WTC11 (cell line): ENCODE data around the gene SOCS3.

Experiments
- CREB1 ChIP-seq: sonication (generic); formaldehyde crosslinking; IDR thresholded peaks from 2 replicates; pipeline ENCODE4 v1.8.0; 2023; ENCODE audit warnings: mild to moderate bottlenecking, missing genetic modification reagents
- CTCF ChIP-seq: fragments of 200-600 bp; IDR thresholded peaks from 2 replicates; pipeline ENCODE4 v1.8.0; 2022; ENCODE audit warnings: antibody characterized with exemption
- SMAD3 ChIP-seq: sonication (generic); formaldehyde crosslinking; IDR thresholded peaks from 2 replicates; pipeline ENCODE4 v1.8.0; 2022; ENCODE audit warnings: missing genetic modification reagents, mild to moderate bottlenecking, borderline replicate concordance
- SP1 ChIP-seq: sonication (generic); formaldehyde crosslinking; conservative IDR thresholded peaks from 2 replicates; pipeline ENCODE4 v1.8.1; 2022; ENCODE audit warnings: missing genetic modification reagents
- USF1 ChIP-seq: sonication (generic); formaldehyde crosslinking; IDR thresholded peaks from 2 replicates; pipeline ENCODE4 v1.8.0; 2022; ENCODE audit warnings: mild to moderate bottlenecking, missing genetic modification reagents
- ZBTB21 ChIP-seq: sonication (generic); formaldehyde crosslinking; IDR thresholded peaks from 2 replicates; pipeline ENCODE4 v1.8.1; 2023; ENCODE audit warnings: mild to moderate bottlenecking, missing genetic modification reagents, borderline replicate concordance
- ZNF121 ChIP-seq: sonication (generic); formaldehyde crosslinking; IDR thresholded peaks from 2 replicates; pipeline ENCODE4 v1.8.0; 2023; ENCODE audit warnings: missing genetic modification reagents
- TF ChIP-seq, protein P1 (sequence below): sonication (generic); formaldehyde crosslinking; IDR thresholded peaks from 2 replicates; pipeline ENCODE4 v1.8.1; 2023; ENCODE audit warnings: mild to moderate bottlenecking, missing genetic modification reagents, moderate library complexity

DNA sequence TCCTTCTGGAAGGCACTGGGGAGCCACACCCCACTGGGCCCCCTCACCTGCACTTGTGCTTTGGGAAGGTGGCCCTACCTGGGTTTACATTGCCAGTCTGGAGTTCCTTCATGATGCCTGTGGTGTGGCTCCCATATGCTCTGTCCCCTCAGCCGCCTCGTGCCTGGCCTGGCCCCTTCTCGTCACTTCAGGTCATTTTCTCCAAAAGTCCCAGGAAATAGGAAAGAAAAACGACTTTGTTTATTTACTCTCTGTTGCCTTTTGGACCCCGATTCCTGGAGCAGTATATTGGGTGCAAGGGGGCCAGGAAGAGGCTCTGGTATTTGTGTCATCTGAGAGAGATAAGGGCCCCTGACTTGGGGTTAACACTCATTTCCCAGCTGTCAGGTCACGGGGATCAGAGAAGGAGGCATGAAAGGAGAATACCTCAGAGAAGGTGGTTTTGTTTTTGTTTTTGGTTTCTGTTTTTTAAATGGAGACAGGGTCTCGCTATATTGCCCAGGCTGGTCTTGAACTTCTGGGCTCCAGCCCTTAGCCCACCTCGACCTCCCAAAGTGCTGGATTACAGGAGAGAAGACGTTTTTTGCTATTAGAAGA lies 4.7 kb downstream of the SOCS3 start:
- no peak for TF ChIP-seq ZNF121
- no peak for TF ChIP-seq ZBTB21
- TF ChIP-seq, protein P1, sequence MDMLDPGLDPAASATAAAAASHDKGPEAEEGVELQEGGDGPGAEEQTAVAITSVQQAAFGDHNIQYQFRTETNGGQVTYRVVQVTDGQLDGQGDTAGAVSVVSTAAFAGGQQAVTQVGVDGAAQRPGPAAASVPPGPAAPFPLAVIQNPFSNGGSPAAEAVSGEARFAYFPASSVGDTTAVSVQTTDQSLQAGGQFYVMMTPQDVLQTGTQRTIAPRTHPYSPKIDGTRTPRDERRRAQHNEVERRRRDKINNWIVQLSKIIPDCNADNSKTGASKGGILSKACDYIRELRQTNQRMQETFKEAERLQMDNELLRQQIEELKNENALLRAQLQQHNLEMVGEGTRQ (CRISPR knock-in tag): no peak
- no peak for TF ChIP-seq CTCF
- no peak for TF ChIP-seq SP1 (CRISPR knock-in tag)
- TF ChIP-seq CREB1 (CRISPR knock-in tag): no peak
- TF ChIP-seq SMAD3 (CRISPR knock-in tag): no peak
- TF ChIP-seq USF1 (CRISPR knock-in tag): no peak
